Measurements from ENCODE around the gene ZBTB16. TPM values are rescaled to one million over a fixed set of nuclear protein-coding genes. Genes with fewer than 3 reads are reported as not detected.

ZBTB16 gene
- total and polyA plus RNA-seq, 4 donors, result 8.9 to 140 (median 34.5) TPM

DNA sequence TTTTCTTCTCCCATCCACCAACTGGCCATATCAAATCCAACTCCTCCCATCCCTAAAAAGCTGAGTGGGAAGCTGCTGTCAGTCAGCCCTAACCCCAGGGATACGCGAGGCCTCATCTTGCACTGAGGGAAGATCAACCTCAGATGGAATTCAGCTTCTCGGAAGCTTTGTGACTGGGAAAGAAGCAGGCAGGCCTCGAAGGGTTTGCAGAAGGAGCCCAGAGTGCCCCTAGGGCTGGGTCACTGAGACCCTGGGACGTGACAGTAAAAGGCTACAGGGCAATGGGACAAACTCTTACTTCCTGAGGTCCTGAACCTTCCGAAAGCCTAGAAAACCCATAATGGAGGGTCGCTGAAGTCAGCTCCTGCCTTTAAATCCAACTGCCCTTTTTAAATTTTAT lies 202.3 kb downstream of the ZBTB16 start:
- Histone ChIP-seq H3K9ac (ENCODE audit: low read depth in 1 of 2, low read length in 2 of 2) (no peak overlapping the region), H3K36me3 (ENCODE audit: control insufficient read depth in 4 of 4, insufficient read depth in 3 of 4, low read depth in 1 of 4, low read length in 3 of 4) (no peaks in the 10 kb centered on the region), H3K27me3 (ENCODE audit: control insufficient read depth in 4 of 4, insufficient read depth in 4 of 4, low read length in 3 of 4) (no peaks in the 10 kb centered on the region), H3K4me1 (ENCODE audit: control insufficient read depth in 4 of 4, insufficient read depth in 4 of 4, low read length in 3 of 4) (peaks cover 21 to 79% (median 64%) of the 10 kb centered on the region in 4 donors), H3K27ac (ENCODE audit: low read depth in 1 of 2, low read length in 2 of 2) (no peak overlapping the region), H3K4me3 (ENCODE audit: low read depth in 1 of 3, low read length in 3 of 3) (no peak overlapping the region), H3K9me3 (ENCODE audit: control insufficient read depth in 4 of 4, low read length in 3 of 4) (no peaks in the 10 kb centered on the region)
- no peak for DNase-seq (ENCODE audit: low spot score)
- TF ChIP-seq, protein P1, sequence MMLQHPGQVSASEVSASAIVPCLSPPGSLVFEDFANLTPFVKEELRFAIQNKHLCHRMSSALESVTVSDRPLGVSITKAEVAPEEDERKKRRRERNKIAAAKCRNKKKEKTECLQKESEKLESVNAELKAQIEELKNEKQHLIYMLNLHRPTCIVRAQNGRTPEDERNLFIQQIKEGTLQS (IDR thresholded peaks at IDR 0.05), result no peak
- WGBS, result 87% methylated on average over 7 of the region's 7 CpGs

DNA sequence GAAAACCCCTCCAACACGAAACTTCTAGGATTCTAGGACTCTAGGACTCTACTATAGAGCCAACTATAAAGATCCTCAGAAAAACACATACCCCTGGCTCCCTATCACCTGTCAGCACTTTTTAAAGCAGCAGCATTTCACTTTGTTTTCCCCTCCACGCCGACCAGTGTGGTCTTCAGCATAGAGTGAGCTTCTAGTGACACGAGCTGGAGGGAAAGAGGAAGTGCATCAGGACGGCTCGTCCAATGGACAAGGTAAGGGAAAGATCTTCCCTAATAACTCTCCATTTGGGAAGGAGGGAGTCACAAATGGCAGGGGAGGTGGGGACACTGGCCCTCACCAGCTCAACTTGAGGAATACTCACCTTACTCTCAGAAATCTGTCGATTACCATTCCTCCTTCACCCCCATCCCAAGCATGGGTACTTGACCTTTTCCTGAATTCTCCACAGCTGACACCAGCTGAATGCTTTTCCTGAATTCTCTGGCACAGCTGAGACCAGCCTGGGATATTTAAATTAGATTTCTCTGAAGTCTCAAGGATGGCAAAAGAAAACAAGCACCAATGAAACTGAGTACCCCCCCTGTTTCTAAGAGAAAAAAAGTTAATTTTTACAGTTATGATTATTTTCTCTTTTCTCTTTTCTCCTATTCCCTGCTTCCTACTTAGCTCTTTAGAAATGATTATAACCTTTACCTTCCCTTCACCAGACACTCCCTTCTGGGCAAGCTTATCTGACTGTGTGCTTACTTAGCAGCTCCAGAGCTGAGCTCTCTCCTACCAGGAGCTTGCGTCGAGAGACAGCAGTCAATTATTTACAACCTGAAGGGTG lies 203.4 kb downstream of the ZBTB16 start:
- peaks cover 16 to 70% (median 56%) of the 10 kb centered on the region in 4 donors for H3K4me1 ChIP-seq (ENCODE audit: control insufficient read depth in 4 of 4, insufficient read depth in 4 of 4, low read length in 3 of 4)
- DNase-seq (ENCODE audit: low spot score), result no peak
- H3K27ac ChIP-seq (ENCODE audit: low read depth in 1 of 2, low read length in 2 of 2), result peak overlapping the region in 1 of 2 donors; percentile 4
- no peak overlapping the region for H3K4me3 ChIP-seq (ENCODE audit: low read depth in 1 of 3, low read length in 3 of 3)
- no peaks in the 10 kb centered on the region for H3K27me3 ChIP-seq (ENCODE audit: control insufficient read depth in 4 of 4, insufficient read depth in 4 of 4, low read length in 3 of 4)
- H3K36me3 ChIP-seq (ENCODE audit: control insufficient read depth in 4 of 4, insufficient read depth in 3 of 4, low read depth in 1 of 4, low read length in 3 of 4), result no peaks in the 10 kb centered on the region
- H3K9ac ChIP-seq (ENCODE audit: low read depth in 1 of 2, low read length in 2 of 2), result no peak overlapping the region
- 17% methylated on average over 9 of the region's 9 CpGs for WGBS
- TF ChIP-seq NR2F2 (IDR thresholded peaks at IDR 0.05) (no peak), SP1 (IDR thresholded peaks at IDR 0.05) (peak; percentile 39), TAF1 (conservative IDR thresholded peaks at IDR 0.05) (peak; percentile 75), HNF4G (IDR thresholded peaks at IDR 0.05) (no peak), FOXA2 (IDR thresholded peaks at IDR 0.05) (no peak), JUND (IDR thresholded peaks at IDR 0.05) (peak in 1 of 2 donors; percentile 40), YY1 (IDR thresholded peaks at IDR 0.05) (no peak), HNF4A (conservative IDR thresholded peaks at IDR 0.05) (peak; percentile 28 to 44), FOXA1 (IDR thresholded peaks at IDR 0.05) (no peak), EGR1 (IDR thresholded peaks at IDR 0.05; ENCODE audit: low read depth in 2 of 2) (no peak), RAD21 (IDR thresholded peaks at IDR 0.05) (peak; percentile 90 to 94), CTCF (IDR thresholded peaks at IDR 0.05; ENCODE audit: low read depth, low read length, missing input control) (peak; percentile 62), ZBTB33 (IDR thresholded peaks at IDR 0.05) (no peak), GABPA (IDR thresholded peaks at IDR 0.05 in 1 of 2, conservative IDR thresholded peaks at IDR 0.05 in 1 of 2) (no peak)
- TF ChIP-seq, protein P2, sequence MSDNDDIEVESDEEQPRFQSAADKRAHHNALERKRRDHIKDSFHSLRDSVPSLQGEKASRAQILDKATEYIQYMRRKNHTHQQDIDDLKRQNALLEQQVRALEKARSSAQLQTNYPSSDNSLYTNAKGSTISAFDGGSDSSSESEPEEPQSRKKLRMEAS (IDR thresholded peaks at IDR 0.05), result no peak
- TF ChIP-seq, protein P1 (IDR thresholded peaks at IDR 0.05), result no peak
- no peaks in the 10 kb centered on the region for H3K9me3 ChIP-seq (ENCODE audit: control insufficient read depth in 4 of 4, low read length in 3 of 4)

Measured in liver (tissue), 9 donors.